PFSK-1 (cell line): ENCODE data around the gene FITM1.

ENCODE experiments used
- FOXP2 ChIP-seq: optimal IDR thresholded peaks from 2 replicates; pipeline ENCODE3; 2011; ENCODE audit warnings: borderline replicate concordance, control low read depth, inconsistent platforms; ENCODE audit not compliant: insufficient read depth; ENCODE audit errors: extremely low read length, extremely low read depth
- POLR2AphosphoS5 ChIP-seq: IDR thresholded peaks from 2 replicates; pipeline ENCODE4 v1.6.1; 2012; ENCODE audit warnings: low read depth, mild to moderate bottlenecking, control low read depth, low read length, moderate library complexity
- REST ChIP-seq, 2 experiments: IDR thresholded peaks; 2 replicates each; pipeline versions ENCODE4 v1.6.1 to v1.8.0; 2011 to 2012; ENCODE audit warnings: low read depth in 2 of 2, low read length in 2 of 2, control low read depth in 1 of 2, inconsistent platforms in 1 of 2, mild to moderate bottlenecking in 1 of 2, moderate library complexity in 1 of 2; ENCODE audit not compliant: insufficient read depth in 1 of 2
- SIN3A ChIP-seq: IDR thresholded peaks from 2 replicates; pipeline ENCODE4 v1.6.1; 2012; ENCODE audit warnings: mild to moderate bottlenecking, low read length, moderate library complexity, borderline replicate concordance; ENCODE audit not compliant: insufficient read depth
- TAF1 ChIP-seq: IDR thresholded peaks from 2 replicates; pipeline ENCODE4 v1.6.1; 2012; ENCODE audit warnings: low read length, control low read depth, borderline replicate concordance; ENCODE audit not compliant: insufficient read depth

Gene FITM1

GRCh38 chr14:24131549-24131966, 1.1 kb downstream of the FITM1 start:
- TF ChIP-seq SIN3A (no peak), REST (IDR thresholded peaks at IDR 0.05; ENCODE audit: insufficient read depth in 1 of 2, low read depth in 2 of 2, low read length in 2 of 2) (no peak), FOXP2 (no peak), POLR2AphosphoS5 (no peak), TAF1 (no peak)

GRCh38 chr14:24132061-24132685, 1.7 kb downstream of the FITM1 start:
- TF ChIP-seq FOXP2 (no peak), SIN3A (no peak), POLR2AphosphoS5 (no peak), TAF1 (no peak), REST (IDR thresholded peaks at IDR 0.05; ENCODE audit: insufficient read depth in 1 of 2, low read depth in 2 of 2, low read length in 2 of 2) (no peak)

- TF ChIP-seq REST (IDR thresholded peaks at IDR 0.05; ENCODE audit: insufficient read depth in 1 of 2, low read depth in 2 of 2, low read length in 2 of 2) (no peak), SIN3A (no peak), TAF1 (no peak), POLR2AphosphoS5 (no peak), FOXP2 (no peak)
Observed at GRCh38 chr14:24132976-24133375, 2.5 kb downstream of the FITM1 start.

GRCh38 chr14:24133735-24134134, 3.3 kb downstream of the FITM1 start:
- TF ChIP-seq TAF1: no peak
- TF ChIP-seq SIN3A: no peak
- TF ChIP-seq POLR2AphosphoS5: no peak
- no peak for TF ChIP-seq REST (IDR thresholded peaks at IDR 0.05; ENCODE audit: insufficient read depth in 1 of 2, low read depth in 2 of 2, low read length in 2 of 2)
- no peak for TF ChIP-seq FOXP2

GRCh38 chr14:24135584-24135833, 5.0 kb downstream of the FITM1 start:
- no peak for TF ChIP-seq REST (IDR thresholded peaks at IDR 0.05; ENCODE audit: insufficient read depth in 1 of 2, low read depth in 2 of 2, low read length in 2 of 2)
